Panc1 (cell line): ENCODE measurements around the gene MADD. TPM values are rescaled to one million over a fixed set of nuclear protein-coding genes. Genes with fewer than 3 reads are reported as not detected.

ENCODE experiments used
- ATAC-seq: fragments of 200-7000 bp; cut with Tn5 transposase; 2 replicates; pipeline ENCODE4 v1.9.1; 2020; ENCODE audit warnings: mild to moderate bottlenecking, moderate library complexity
- BruUV-seq: library from RNA; stranded (reverse); fragments of 400-500 nt; replicated peaks from 2 replicates; lab custom pipeline; 2021; lab: Mats Ljungman, UMichigan
- CTCF ChIA-PET: fragments of 300-600 bp; sonication (Branson Sonifier 250); formaldehyde crosslinking; loops from one replicate; lab custom pipeline; 2022; ENCODE audit warnings: antibody characterized with exemption; lab: Charles Lee
- POLR2A ChIA-PET: fragments of 300-600 bp; sonication (Branson Sonifier 250); formaldehyde crosslinking; loops from one replicate; lab custom pipeline; 2022; ENCODE audit warnings: antibody characterized with exemption; lab: Charles Lee
- DNase-seq: peaks from one replicate; pipeline ENCODE4 v3.0.0-alpha.2; 2010; ENCODE audit warnings: low read depth, low spot score
- H3K27ac ChIP-seq: 2 replicates; pipeline ENCODE4 v1.5.1; 2011; ENCODE audit warnings: mild to moderate bottlenecking, low read length, inconsistent platforms
- H3K27me3 ChIP-seq: fragments of 200-500 bp; sonication (Bioruptor generic); 2 replicates; pipeline ENCODE4 v1.6.0; 2014; ENCODE audit warnings: low read length, inconsistent platforms; ENCODE audit not compliant: control insufficient read depth, insufficient read depth
- H3K36me3 ChIP-seq: fragments of 200-500 bp; sonication (Bioruptor generic); 2 replicates; pipeline ENCODE4 v1.5.1; 2014; ENCODE audit warnings: inconsistent platforms, mild to moderate bottlenecking, low read length, moderate library complexity; ENCODE audit not compliant: control insufficient read depth, insufficient read depth
- H3K4me1 ChIP-seq: 2 replicates; pipeline ENCODE4 v1.5.1; 2011; ENCODE audit warnings: inconsistent platforms, mild to moderate bottlenecking, low read length, moderate library complexity; ENCODE audit not compliant: control insufficient read depth, insufficient read depth
- H3K4me3 ChIP-seq, 2 experiments: 2 replicates each; pipeline ENCODE4 v1.5.1; 2011 to 2012; ENCODE audit warnings: low read depth in 2 of 2, low read length in 2 of 2, mild to moderate bottlenecking in 2 of 2, inconsistent platforms in 1 of 2, moderate library complexity in 1 of 2
- H3K9me3 ChIP-seq: fragments of 200-500 bp; sonication (Bioruptor generic); 2 replicates; pipeline ENCODE4 v1.5.1; 2014; ENCODE audit warnings: low read depth, mild to moderate bottlenecking, inconsistent platforms, low read length, moderate library complexity; ENCODE audit not compliant: control insufficient read depth, insufficient read depth
- CTCF ChIP-seq: fragments of 450-650 bp; IDR thresholded peaks from 2 replicates; pipeline ENCODE4 v1.5.1; 2017; ENCODE audit warnings: mild to moderate bottlenecking
- SIN3A ChIP-seq: IDR thresholded peaks from 2 replicates; pipeline ENCODE4 v1.6.1; 2012; ENCODE audit warnings: low read depth, mild to moderate bottlenecking, low read length, moderate library complexity, borderline replicate concordance; ENCODE audit not compliant: insufficient read depth
- in situ Hi-C: cut with HindIII; loops from 2 replicates; pipeline ENCODE4 v1.10.0; 2016; ENCODE audit warnings: low sequenced_read_pairs, low pct_unique_long_range_greater_than_20kb
- intact Hi-C: fragments of 100-400 bp; cut with micrococcal nuclease; formaldehyde crosslinking; loops from one replicate; pipeline ENCODE4 v1.10.0; 2022; ENCODE audit not compliant: unreplicated experiment
- total RNA-seq: library from RNA; stranded (reverse); gene quantifications from one replicate; pipeline ENCODE4 v1.2.1, GENCODE V29; 2021; ENCODE audit not compliant: unreplicated experiment
- TF ChIP-seq, protein P1 (sequence below), 2 experiments: IDR thresholded peaks; 2 replicates each; pipeline ENCODE4 v1.6.1; 2011 to 2012; ENCODE audit warnings: low read depth in 2 of 2, control low read depth in 1 of 2, low read length in 1 of 2, mild to moderate bottlenecking in 1 of 2, moderate library complexity in 1 of 2; ENCODE audit not compliant: insufficient read depth in 1 of 2

The MADD gene
- total RNA-seq, 1 experiment from 2014 or later = 51.1 TPM

GRCh38 chr11:47360341-47360740 lies 90.4 kb downstream of the MADD start:
- ChIA-PET CTCF (no interaction called here), POLR2A (no interaction called here)
- DNase-seq (no peak), ATAC-seq (no peak)
- H3K27me3 ChIP-seq = no peaks in the 10 kb centered on the region
- H3K4me1 ChIP-seq = no peaks in the 10 kb centered on the region
- BruUV-seq = no TSS peak
- no peak overlapping the region for H3K27ac ChIP-seq
- in situ Hi-C loops (no loop called here), intact Hi-C loops (no loop called here)
- no peaks in the 10 kb centered on the region for H3K36me3 ChIP-seq
- TF ChIP-seq, protein P1, sequence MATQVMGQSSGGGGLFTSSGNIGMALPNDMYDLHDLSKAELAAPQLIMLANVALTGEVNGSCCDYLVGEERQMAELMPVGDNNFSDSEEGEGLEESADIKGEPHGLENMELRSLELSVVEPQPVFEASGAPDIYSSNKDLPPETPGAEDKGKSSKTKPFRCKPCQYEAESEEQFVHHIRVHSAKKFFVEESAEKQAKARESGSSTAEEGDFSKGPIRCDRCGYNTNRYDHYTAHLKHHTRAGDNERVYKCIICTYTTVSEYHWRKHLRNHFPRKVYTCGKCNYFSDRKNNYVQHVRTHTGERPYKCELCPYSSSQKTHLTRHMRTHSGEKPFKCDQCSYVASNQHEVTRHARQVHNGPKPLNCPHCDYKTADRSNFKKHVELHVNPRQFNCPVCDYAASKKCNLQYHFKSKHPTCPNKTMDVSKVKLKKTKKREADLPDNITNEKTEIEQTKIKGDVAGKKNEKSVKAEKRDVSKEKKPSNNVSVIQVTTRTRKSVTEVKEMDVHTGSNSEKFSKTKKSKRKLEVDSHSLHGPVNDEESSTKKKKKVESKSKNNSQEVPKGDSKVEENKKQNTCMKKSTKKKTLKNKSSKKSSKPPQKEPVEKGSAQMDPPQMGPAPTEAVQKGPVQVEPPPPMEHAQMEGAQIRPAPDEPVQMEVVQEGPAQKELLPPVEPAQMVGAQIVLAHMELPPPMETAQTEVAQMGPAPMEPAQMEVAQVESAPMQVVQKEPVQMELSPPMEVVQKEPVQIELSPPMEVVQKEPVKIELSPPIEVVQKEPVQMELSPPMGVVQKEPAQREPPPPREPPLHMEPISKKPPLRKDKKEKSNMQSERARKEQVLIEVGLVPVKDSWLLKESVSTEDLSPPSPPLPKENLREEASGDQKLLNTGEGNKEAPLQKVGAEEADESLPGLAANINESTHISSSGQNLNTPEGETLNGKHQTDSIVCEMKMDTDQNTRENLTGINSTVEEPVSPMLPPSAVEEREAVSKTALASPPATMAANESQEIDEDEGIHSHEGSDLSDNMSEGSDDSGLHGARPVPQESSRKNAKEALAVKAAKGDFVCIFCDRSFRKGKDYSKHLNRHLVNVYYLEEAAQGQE (IDR thresholded peaks at IDR 0.05; ENCODE audit: insufficient read depth in 1 of 2, low read depth in 2 of 2, low read length in 1 of 2) = no peak
- no peak for TF ChIP-seq CTCF
- no peak for TF ChIP-seq SIN3A
- no peaks in the 10 kb centered on the region for H3K9me3 ChIP-seq
- no peak overlapping the region for H3K4me3 ChIP-seq

GRCh38 chr11:47361419-47361818 lies 91.5 kb downstream of the MADD start:
- intact Hi-C loops = no loop called here
- Histone ChIP-seq H3K36me3 (no peaks in the 10 kb centered on the region), H3K27ac (no peak overlapping the region), H3K27me3 (no peaks in the 10 kb centered on the region), H3K4me3 (no peak overlapping the region), H3K4me1 (no peaks in the 10 kb centered on the region), H3K9me3 (no peaks in the 10 kb centered on the region)
- ChIA-PET CTCF (no interaction called here), POLR2A (interaction anchor here (0.6 kb wide), 1 partner anchor 451 kb away, joined by 6 read pairs; no protein-coding TSS in a partner anchor)
- no peak for DNase-seq
- TF ChIP-seq, protein P1 (IDR thresholded peaks at IDR 0.05; ENCODE audit: insufficient read depth in 1 of 2, low read depth in 2 of 2, low read length in 1 of 2) = no peak
- no peak; the same call in 1 of the 2 replicates for TF ChIP-seq CTCF
- no TSS peak for BruUV-seq
- in situ Hi-C loops = no loop called here
- ATAC-seq = peak; percentile 48; the same call in 1 of the 2 replicates
